NCI-H774 (cell line): ENCODE measurements around the gene ATP6V1F.

Experiments used
- DNase-seq: peaks from one replicate; lab custom pipeline; 2025; lab: John Stamatoyannopoulos, UW

Gene ATP6V1F

GRCh38 chr7:128884561-128885369 is 22.1 kb downstream of the ATP6V1F start:
- no peak for DNase-seq

DNA sequence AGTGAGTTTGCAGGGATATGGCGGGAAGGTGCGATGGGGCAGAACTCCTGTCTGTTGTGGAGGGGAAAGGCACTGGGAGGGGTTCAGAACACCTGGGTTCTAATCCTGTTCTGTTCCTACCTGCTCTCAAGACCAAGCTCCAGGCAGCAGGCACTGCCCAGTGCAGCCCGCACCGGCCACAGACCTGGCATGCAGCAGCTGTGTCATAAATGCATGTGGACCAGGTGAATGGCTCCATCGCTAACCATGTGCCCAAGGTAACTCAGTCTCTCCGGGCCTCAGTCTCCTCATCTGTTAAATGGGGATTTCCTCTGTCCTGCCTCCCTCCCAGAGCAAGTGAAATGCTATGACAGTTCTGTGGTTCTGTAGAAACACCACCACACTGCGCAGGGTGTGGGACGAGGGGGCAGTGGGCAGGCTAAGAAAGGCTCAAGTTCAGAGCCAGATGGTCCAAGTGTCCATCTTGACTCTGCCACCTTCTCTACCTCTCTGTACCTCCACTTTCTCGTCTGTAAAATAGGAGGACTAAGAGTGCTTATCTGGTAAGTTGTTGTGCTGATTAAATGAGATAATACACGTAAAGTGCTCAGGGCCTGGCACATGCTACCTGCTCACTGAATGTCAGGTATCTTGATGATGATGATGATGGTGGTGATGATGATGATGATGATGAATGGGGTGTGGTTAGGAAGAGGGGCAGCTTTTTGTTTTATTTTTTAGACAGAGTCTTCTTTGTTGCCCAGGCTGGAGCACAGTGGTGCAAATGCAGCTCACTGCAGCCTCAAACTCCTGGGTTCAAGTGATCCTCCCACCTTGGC is 22.9 kb downstream of the ATP6V1F start:
- no peak for DNase-seq

GRCh38 chr7:128886391-128887168 is 23.9 kb downstream of the ATP6V1F start:
- DNase-seq: no peak

- no peak for DNase-seq
Observed at GRCh38 chr7:128887169-128888038, 24.7 kb downstream of the ATP6V1F start.

GRCh38 chr7:128888039-128888755 is 25.5 kb downstream of the ATP6V1F start:
- DNase-seq: no peak

DNA sequence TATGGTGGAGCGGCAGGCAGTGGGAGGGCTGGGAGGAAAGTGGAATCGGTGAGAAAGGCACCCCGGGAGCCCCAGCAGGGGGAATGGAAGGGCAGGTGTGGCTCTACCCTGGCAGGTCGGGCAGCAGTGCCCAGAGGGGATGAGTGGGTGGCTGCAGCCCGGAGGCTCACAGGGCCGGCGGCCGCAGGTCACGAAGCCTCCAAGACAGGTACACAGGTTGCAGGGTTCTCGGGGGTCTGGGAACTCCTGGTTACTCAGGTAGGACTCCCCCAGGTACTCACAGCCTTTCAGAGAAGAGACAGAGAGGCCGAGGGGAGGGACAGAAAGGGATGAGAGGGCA is 26.1 kb downstream of the ATP6V1F start:
- DNase-seq: no peak

GRCh38 chr7:128889121-128889520 is 26.5 kb downstream of the ATP6V1F start:
- DNase-seq: no peak

DNA sequence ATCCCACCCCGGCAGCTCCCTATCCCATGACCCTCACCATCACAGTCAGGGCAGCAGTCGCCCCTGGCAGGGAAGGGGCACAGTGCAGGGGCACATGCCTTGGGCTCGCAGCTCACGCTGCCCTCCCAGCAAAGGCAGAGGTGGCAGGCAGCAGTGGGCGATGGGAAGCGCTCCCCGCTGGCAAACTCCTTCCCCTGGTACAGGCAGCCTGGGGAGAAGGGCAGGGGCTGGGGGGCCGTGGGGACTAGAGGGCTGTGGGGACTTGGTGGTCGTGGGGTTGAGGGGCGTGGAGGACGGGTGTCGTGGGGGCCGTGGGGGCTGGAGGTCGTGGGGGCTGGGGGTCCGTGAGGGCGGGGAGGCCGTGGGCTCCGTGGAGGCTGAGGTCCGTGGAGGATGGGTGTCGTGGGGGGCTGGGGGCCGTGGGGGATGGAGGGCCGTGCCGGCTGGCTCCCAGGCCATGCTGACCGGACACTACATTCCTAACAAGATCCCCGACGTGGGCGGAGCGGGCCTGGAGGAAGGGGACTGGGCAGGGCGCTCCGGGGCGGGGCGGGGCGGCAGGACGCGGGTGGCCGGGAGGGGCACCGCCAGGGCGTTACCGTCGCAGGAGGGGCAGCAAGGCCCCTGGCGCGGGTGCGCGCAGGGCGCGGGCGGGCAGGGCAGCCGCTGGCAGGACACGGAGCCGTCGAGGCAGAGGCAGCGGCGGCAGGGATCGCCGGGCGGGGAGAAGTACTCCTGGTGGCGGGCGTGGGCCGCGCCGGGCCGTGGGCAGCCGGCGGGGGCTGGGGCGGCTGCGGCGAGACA is 27.9 kb downstream of the ATP6V1F start:
- DNase-seq: no peak

DNA sequence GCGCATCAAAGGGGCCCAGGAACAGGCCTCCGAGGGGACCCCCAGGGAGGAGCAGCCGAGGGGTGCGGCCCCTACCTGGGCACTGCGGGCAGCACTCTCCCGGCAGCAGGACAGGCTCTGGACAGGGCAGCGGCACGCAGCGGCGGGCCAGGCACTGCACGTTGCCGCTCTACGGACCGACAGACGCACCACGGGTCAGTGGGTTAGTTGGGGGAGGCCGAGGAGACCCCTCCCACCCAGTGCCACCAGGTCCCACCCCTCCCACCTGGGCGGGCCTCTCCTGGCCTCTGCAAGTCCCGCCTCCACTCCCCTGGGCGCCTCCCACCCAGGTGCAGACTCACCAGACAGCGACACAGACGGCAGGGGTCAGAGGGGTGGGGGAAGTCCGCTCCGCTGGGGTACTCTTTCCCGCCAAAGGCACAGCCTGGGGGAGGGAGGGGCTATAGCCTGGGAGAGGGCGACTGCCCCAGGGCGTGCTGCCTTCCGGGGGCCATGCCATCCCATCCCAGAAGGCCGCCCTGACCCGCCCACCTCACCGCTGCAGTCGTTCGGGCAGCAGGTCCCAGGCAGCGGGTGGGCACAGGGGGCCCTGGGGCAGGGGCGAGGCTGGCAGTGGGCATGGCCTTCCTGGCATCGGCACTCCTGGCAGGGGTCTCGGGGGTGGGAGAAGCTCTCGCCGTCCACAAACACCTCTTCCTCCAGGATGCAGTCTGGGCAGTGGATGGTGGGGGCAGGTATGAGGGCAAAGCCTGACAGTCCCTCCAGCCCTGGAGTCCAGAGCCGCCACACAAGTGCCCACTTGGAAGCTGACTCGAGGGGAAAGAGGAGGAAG is 28.7 kb downstream of the ATP6V1F start:
- peak; percentile 10 for DNase-seq

DNA sequence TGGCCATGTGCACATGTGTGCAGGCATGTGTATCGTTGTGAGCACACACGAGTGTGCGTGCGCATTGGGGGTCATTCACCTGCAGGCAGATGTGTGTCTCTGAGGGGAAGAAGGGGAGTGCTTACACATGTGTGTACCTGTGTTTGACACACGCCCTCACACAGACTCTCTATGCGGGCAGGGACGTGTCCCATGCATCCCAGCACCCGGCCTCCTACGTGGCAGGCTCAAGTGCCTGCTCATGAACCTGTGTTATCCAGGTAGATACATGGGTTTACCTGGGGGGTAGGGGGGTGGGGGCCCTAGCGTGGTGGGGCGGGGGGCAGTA is 29.2 kb downstream of the ATP6V1F start:
- no peak for DNase-seq

- DNase-seq: no peak
Observed at GRCh38 chr7:128892521-128893250, 30.0 kb downstream of the ATP6V1F start.

DNA sequence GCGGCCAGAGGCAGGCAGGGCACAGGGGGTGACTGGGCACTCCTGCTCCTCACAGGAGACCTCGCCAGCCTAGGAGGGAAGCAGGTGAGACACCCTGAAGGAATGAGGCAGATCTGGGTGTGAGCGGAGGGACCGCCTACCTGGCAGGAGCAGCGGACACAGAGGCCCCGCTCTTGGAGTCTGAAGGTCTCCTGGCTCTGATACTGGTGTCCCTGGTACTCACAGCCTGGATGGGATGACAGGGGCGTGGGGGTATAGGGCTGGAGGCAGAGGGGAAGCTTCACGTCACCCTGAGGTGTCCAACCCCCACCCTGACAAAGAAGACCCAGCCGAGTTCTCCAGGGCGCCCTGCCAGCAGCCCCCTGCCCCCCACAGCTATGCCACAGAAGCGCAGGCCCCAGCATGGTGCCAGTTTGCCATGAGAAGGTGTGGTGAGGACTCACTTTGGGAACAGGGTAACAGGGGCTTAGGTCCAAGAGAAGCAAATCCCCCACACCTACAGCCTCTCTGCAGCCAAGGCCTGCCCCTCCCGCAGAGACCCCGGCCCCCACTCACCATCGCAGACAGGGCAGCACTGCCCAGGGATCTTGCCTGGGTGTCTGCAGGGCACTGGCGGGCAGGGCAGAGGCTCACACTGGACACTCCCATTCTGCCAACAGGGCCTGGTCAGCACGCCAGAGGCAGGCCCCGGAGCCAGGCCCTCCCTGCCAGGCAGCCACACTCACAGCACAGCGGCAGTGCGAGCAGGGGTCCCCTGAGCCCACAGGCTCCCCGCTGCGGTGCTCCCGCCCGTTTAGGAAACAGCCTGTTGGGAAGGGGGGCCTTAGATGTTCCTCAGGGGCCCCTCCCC is 30.8 kb downstream of the ATP6V1F start:
- no peak for DNase-seq

GRCh38 chr7:128894101-128894440 is 31.4 kb downstream of the ATP6V1F start:
- no peak for DNase-seq

- no peak for DNase-seq
Observed at GRCh38 chr7:128895320-128895719, 32.7 kb downstream of the ATP6V1F start.

DNA sequence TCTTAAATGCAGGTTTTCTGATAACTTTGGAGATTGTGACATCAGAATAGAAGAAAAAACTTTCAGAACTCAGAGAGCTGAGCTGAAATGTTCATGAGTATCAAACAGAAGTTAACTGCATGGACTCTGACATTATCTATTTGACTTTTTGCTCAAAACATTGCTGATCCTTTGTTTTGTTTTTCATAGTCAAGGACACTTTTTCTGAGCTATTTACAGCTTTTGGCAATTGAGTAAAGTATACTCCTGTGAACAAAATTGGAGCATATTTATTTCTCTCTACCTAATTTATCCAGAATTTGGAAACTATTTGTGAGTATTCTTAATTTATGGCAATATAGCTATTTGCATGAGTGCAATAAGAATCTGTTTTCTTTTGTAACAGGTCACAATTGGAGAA is 36.7 kb downstream of the ATP6V1F start:
- DNase-seq: no peak

GRCh38 chr7:128900237-128900636 is 37.6 kb downstream of the ATP6V1F start:
- no peak for DNase-seq

DNA sequence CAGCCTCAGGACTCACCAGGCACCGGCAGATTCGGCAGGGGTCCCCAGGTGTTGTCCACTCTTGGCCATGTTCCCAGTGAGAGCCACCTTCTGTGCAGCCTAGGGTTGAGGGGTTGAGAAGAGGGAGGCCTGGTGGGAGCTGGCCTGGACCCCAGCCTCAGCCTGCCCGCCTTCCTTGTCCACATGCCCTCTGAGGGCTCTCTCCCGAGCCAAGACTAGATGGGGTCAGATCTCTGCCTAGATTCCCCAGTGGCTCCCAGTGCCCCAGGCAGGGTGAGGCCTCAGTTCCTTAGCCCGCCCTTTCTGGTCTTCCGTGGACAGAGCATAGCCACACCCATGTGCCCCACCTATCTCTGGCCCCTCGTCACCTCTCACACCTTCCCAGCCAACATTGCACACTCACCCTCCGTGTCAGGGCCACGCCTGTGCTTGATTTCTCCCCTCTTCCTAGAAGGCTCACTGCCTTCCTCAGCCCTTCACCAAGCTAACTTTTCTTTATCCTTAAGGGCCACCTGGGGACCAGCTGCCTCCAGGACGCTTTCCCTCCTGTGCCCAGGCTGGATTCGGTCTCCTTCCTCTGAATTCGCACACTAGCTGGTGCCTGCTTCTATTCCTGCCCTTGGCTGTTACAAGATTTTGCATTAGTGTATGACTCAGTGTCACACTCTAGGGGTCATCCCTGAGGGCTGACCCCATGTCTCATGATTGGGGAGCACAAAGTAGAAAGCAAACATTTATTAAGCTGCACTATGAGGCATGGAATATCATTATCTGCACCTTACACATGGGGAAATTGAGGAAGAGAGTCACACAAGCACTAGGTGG is 40.3 kb downstream of the ATP6V1F start:
- DNase-seq: no peak
